Sigmoid colon (tissue), 4 donors: ENCODE measurements around the gene METRN.

ENCODE experiments used
- CTCF ChIP-seq, 4 experiments: fragments of 450-650 bp in 3 of 4; fragments of 200-600 bp in 1 of 4; IDR thresholded peaks; one replicate each; pipeline ENCODE4 v1.5.1; 2016 to 2019; ENCODE audit warnings: antibody characterized with exemption in 4 of 4, mild to moderate bottlenecking in 3 of 4, moderate library complexity in 2 of 4
- EP300 ChIP-seq, 4 donors: sonication (generic); formaldehyde crosslinking; IDR thresholded peaks; one replicate each; pipeline ENCODE4 v1.6.1; 2017; ENCODE audit warnings: antibody characterized with exemption in 4 of 4
- POLR2A ChIP-seq, 2 donors: fragments of 450-650 bp; IDR thresholded peaks; one replicate each; pipeline ENCODE4 v1.6.1; 2016; ENCODE audit warnings: antibody characterized with exemption in 2 of 2, mild to moderate bottlenecking in 2 of 2, moderate library complexity in 2 of 2
- POLR2AphosphoS5 ChIP-seq, 4 donors: sonication (generic); formaldehyde crosslinking; IDR thresholded peaks; one replicate each; pipeline ENCODE4 v1.6.1; 2017; ENCODE audit warnings: antibody characterized with exemption in 4 of 4

GRCh38 chr16:734208-734980 lies 19.5 kb downstream of the METRN start:
- TF ChIP-seq POLR2A (IDR thresholded peaks at IDR 0.05) (no peak), POLR2AphosphoS5 (IDR thresholded peaks at IDR 0.05) (no peak), CTCF (IDR thresholded peaks at IDR 0.05) (no peak), EP300 (IDR thresholded peaks at IDR 0.05) (no peak)
